ENCODE measurements around the gene SEMA3E.
"Not testable (repeated sequence)": the region's sequence is repeated elsewhere in the genome, so short reads cannot be mapped to it uniquely, and the experiment has no call there.

Gene SEMA3E

DNA sequence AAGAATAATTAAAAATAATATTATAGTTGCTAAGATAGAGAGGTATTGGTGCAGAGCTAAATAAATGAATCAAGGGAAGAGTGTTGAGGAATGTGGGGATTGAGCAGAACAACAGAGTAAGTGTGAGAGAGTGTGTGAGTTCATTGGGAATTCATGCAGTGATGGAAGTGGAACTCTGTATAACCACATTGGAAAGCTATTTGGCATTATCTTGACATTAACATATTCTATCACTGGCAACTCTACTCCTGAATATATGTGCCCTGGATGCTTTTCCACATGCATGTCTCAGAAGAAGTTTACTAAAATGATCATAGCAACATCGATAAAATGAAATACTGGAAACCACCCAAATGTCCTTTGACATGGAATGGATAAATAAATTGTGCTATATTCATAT is 164.1 kb downstream of the SEMA3E start:
- DNase-seq: no peak

GRCh38 chr7:83484266-83484665 is 164.7 kb downstream of the SEMA3E start:
- DNase-seq: no peak

GRCh38 chr7:83478616-83479015 is 170.3 kb downstream of the SEMA3E start:
- DNase-seq: no peak

DNA sequence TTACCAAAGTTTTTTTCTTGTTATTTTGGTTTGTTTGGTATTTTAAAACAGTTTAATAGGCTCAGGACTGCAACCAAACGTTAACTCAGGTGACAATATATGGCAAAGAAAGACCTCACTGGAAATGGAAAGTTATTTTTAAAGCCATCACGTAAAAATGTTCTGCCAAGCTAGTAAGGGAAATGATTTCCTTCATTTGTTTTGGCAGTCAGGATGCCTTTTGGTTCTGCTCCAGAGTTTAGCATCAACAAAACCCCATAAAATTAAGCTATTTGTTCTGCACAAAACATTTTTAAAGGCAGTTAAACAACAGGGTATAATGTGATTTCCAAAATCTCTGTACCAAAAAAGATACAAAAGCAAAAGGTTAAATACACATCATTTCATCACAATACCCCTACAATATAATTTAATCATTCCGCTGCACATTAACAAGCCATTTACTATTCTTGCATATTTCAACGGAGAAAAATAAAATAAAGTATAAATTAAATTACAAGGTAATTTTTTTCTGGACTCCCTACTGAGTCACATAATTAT is 172.4 kb downstream of the SEMA3E start:
- DNase-seq: no peak

GRCh38 chr7:83475420-83475819 is 173.5 kb downstream of the SEMA3E start:
- DNase-seq: no peak

GRCh38 chr7:83472376-83472775 is 176.6 kb downstream of the SEMA3E start:
- DNase-seq: no peak

- DNase-seq: no peak
Measured at GRCh38 chr7:83469491-83469890, 179.4 kb downstream of the SEMA3E start.

- DNase-seq: no peak
Measured at GRCh38 chr7:83469076-83469475, 179.9 kb downstream of the SEMA3E start.

- DNase-seq: peak; percentile 59
Measured at GRCh38 chr7:83468251-83468739, 180.6 kb downstream of the SEMA3E start.

- no peak for DNase-seq
Measured at GRCh38 chr7:83467493-83467892, 181.4 kb downstream of the SEMA3E start.

DNA sequence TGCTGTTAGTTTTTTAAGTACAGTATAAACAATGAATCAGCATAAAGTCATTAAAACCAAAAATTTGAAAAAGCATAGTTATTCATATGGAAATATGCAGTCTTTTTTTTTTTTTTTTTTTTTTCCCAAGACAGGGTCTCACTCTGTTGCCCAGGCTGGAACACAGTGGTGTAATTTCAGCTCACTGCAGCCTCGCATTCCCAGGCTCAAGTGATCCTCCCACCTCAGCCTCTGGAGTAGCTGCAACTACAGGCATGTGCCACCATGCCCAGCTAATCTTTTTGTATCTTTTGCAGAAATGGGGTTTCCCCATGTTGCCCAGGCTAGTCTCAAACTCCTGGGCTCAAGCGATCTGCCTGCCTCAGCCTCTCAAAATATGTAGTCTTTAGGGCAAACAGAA is 182.0 kb downstream of the SEMA3E start:
- no peak for DNase-seq

- DNase-seq: no peak
Measured at GRCh38 chr7:83466187-83466923, 182.6 kb downstream of the SEMA3E start.

DNA sequence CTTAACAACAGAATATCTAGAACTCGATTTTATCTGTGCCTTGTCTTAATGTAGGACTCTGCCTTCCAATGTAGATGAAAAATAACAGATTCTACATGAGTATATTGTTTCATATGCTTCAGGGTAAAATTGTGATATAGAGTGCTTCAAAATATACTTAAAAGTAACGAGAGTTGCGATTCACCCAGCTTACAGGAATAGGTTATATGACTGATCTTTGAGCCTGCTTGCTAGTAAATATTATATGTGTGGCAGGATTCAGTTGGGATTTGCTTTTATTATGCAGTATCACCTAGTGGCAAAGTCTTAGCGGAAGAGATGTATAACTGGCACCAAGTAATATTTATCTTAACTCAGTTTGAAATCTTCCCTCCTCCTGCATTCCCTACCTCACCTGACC is 183.3 kb downstream of the SEMA3E start:
- no peak for DNase-seq

GRCh38 chr7:83461820-83462219 is 187.1 kb downstream of the SEMA3E start:
- DNase-seq: not testable (repeated sequence)

GRCh38 chr7:83459930-83460653 is 188.8 kb downstream of the SEMA3E start:
- DNase-seq: not testable (repeated sequence)

- DNase-seq: not testable (repeated sequence)
Measured at GRCh38 chr7:83459101-83459929, 189.6 kb downstream of the SEMA3E start.

- no peak for DNase-seq
Measured at GRCh38 chr7:83457022-83457892, 191.7 kb downstream of the SEMA3E start.

- no peak for DNase-seq
Measured at GRCh38 chr7:83456413-83456812, 192.5 kb downstream of the SEMA3E start.

DNA sequence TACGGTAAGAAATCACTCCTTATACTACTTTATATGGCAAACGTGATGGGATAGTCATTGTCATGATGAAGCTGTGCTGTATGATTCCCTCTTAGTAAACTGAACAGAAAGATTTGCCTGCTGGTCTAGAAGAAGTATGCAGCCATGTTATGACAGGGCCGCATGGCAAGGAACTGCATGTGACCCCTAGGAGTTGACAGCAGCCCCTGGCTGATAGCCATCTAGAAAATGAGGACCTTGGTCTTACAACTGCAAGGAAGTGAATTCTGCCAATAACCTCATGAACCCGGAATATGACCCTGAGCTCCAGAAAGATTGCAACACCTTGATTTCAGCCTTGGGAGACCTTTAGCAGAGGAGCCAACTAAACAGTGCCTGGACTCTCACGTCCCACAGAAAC is 193.3 kb downstream of the SEMA3E start:
- DNase-seq: no peak

GRCh38 chr7:83452256-83452655 is 196.7 kb downstream of the SEMA3E start:
- DNase-seq: no peak

DNA sequence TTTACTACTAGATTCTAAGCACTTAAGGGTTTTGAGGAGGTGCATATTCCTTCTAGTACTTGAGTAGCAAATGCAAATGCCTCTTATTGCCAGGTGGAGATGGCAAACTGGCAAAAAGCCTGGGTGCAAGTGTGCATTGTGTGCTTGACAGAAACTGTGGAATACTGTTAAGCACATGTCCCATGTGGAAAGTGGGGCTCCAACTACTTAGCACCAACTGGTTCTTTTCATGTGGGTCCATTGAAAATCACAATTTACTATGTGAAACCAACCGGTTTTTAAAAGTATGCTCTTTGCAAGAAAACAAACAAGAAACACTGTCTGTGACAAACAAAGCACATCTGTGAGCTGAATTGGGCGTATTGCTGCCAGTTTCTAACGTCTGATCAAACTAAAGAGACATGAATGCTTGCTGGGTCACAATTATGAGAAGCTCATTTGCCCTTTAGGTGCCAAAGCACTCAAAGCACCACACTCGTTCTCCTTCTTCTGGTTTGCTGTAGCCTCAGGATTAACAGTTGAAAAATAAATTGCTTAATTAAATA is 197.4 kb downstream of the SEMA3E start:
- no peak for DNase-seq

- DNase-seq: no peak
Measured at GRCh38 chr7:83449781-83450180, 199.2 kb downstream of the SEMA3E start.

All from inflammatory macrophage treated with lipopolysaccharide for 4 hours (primary cell).